Endothelial cell of umbilical vein (primary cell): Measurements from ENCODE around the gene GRIA4. TPM values are rescaled to one million over a fixed set of nuclear protein-coding genes. Genes with fewer than 3 reads are reported as not detected.

Source experiments
- BruUV-seq: library from RNA; stranded (reverse); fragments of 400-500 nt; replicated peaks from 2 replicates; lab custom pipeline; 2021; lab: Mats Ljungman, UMichigan
- CTCF ChIA-PET: fragments of 300-600, 350-600 bp; sonication (Branson Sonifier 250); formaldehyde crosslinking; loops from one replicate; lab custom pipeline; 2021; ENCODE audit warnings: antibody characterized with exemption, inconsistent platforms; lab: Charles Lee
- POLR2A ChIA-PET: fragments of 300-600, 350-600 bp; sonication (Branson Sonifier 250); formaldehyde crosslinking; loops from one replicate; lab custom pipeline; 2021; ENCODE audit warnings: antibody characterized with exemption, inconsistent platforms; lab: Charles Lee
- DNase-seq: peaks from one replicate; pipeline ENCODE4 v3.0.0-alpha.2; 2011; ENCODE audit warnings: low read depth, low spot score
- FAIRE-seq: peaks from 2 replicates; lab custom pipeline; 2011; peaks lifted over from hg19 to GRCh38; lab: Jason Lieb, UNC
- H2AFZ ChIP-seq: 2 replicates; pipeline ENCODE4 v1.6.0; 2012; ENCODE audit warnings: low read depth, low read length, control low read depth, inconsistent platforms
- H3K27ac ChIP-seq: 2 replicates; pipeline ENCODE4 v1.5.1; 2011; ENCODE audit warnings: low read depth, mild to moderate bottlenecking, control low read depth, low read length, moderate library complexity; ENCODE audit not compliant: insufficient read depth
- H3K27me3 ChIP-seq, 2 experiments: 2 replicates each; pipeline versions ENCODE4 v1.6.0 to v1.6.1; 2011; ENCODE audit warnings: low read length in 2 of 2, mixed read lengths in 1 of 2; ENCODE audit not compliant: control insufficient read depth in 2 of 2, insufficient read depth in 2 of 2
- H3K36me3 ChIP-seq, 2 experiments: 2 replicates in 1 of 2; 3 replicates in 1 of 2; pipeline ENCODE4 v1.5.1; 2011; ENCODE audit warnings: low read length in 2 of 2, mild to moderate bottlenecking in 1 of 2, moderate library complexity in 1 of 2; ENCODE audit not compliant: control insufficient read depth in 2 of 2, insufficient read depth in 2 of 2; ENCODE audit errors: extremely low read depth in 1 of 2
- H3K4me1 ChIP-seq: 3 replicates; pipeline ENCODE4 v1.5.1; 2011; ENCODE audit warnings: mild to moderate bottlenecking, low read length; ENCODE audit not compliant: control insufficient read depth, insufficient read depth; ENCODE audit errors: extremely low read depth
- H3K4me2 ChIP-seq: 2 replicates; pipeline ENCODE4 v1.6.1; 2011; ENCODE audit warnings: low read length, control low read depth, mixed read lengths; ENCODE audit not compliant: insufficient read depth
- H3K4me3 ChIP-seq, 3 experiments: fragments of 200-600 bp in 1 of 3; sonication (generic), shearing (Covaris generic) in 1 of 3; replicated peaks in 1 of 3; 2 replicates each; pipeline ENCODE4 v1.5.1; 2011 to 2016; ENCODE audit warnings: control low read depth in 3 of 3, low read length in 3 of 3, mild to moderate bottlenecking in 2 of 3, inconsistent platforms in 1 of 3, low read depth in 1 of 3, moderate library complexity in 1 of 3; ENCODE audit not compliant: insufficient read depth in 1 of 3
- H3K79me2 ChIP-seq: 2 replicates; pipeline ENCODE4 v1.6.0; 2012; ENCODE audit warnings: low read length, inconsistent platforms; ENCODE audit not compliant: control insufficient read depth, insufficient read depth
- H3K9ac ChIP-seq: replicated peaks from 2 replicates; pipeline ENCODE3; 2011; ENCODE audit warnings: low read length, control low read depth; ENCODE audit not compliant: insufficient read depth; ENCODE audit errors: extremely low read depth
- H3K9me1 ChIP-seq: replicated peaks from 3 replicates; pipeline ENCODE4 v1.6.0; 2011; ENCODE audit warnings: mild to moderate bottlenecking, low read length; ENCODE audit not compliant: control insufficient read depth, insufficient read depth; ENCODE audit errors: extremely low read depth
- H3K9me3 ChIP-seq: replicated peaks from 2 replicates; pipeline ENCODE4 v1.5.1; 2012; ENCODE audit warnings: low read length, inconsistent platforms; ENCODE audit not compliant: control insufficient read depth, insufficient read depth
- H4K20me1 ChIP-seq: replicated peaks from 2 replicates; pipeline ENCODE3; 2011; ENCODE audit warnings: mild to moderate bottlenecking, low read length; ENCODE audit not compliant: control insufficient read depth, insufficient read depth; ENCODE audit errors: extremely low read depth
- EZH2 ChIP-seq: IDR thresholded peaks from 2 replicates; pipeline ENCODE4 v1.6.1; 2012; ENCODE audit warnings: borderline replicate concordance, low read depth, mild to moderate bottlenecking, moderate library complexity, low read length, inconsistent platforms; ENCODE audit not compliant: severe bottlenecking
- FOS ChIP-seq: IDR thresholded peaks from 2 replicates; pipeline ENCODE4 v1.6.1; 2011; ENCODE audit warnings: mild to moderate bottlenecking, low read length, moderate library complexity, borderline replicate concordance; ENCODE audit not compliant: insufficient read depth
- GATA2 ChIP-seq: IDR thresholded peaks from 2 replicates; pipeline ENCODE4 v1.7.0; 2011; ENCODE audit warnings: low read depth, mild to moderate bottlenecking, moderate library complexity, mixed read lengths, low read length; ENCODE audit not compliant: insufficient read length, insufficient read depth
- JUN ChIP-seq: IDR thresholded peaks from 2 replicates; pipeline ENCODE4 v1.6.1; 2011; ENCODE audit warnings: borderline replicate concordance, low read depth; ENCODE audit not compliant: insufficient read length, insufficient read depth
- MYC ChIP-seq: IDR thresholded peaks from one replicate; pipeline ENCODE4 v1.6.1; 2011; ENCODE audit warnings: mild to moderate bottlenecking, low read depth, low read length
- POLR2A ChIP-seq: IDR thresholded peaks from 2 replicates; pipeline ENCODE4 v1.6.1; 2012; ENCODE audit warnings: low read depth, mild to moderate bottlenecking, control low read depth, low read length
- POLR2AphosphoS5 ChIP-seq: IDR thresholded peaks from 2 replicates; pipeline ENCODE4 v1.6.1; 2012; ENCODE audit warnings: low read depth, mild to moderate bottlenecking, control low read depth, low read length, moderate library complexity; ENCODE audit not compliant: insufficient read depth
- dilution Hi-C: fragments of 300-500 bp; cut with MboI; formaldehyde crosslinking; loops from one replicate; pipeline ENCODE4 v1.15.0; 2019; ENCODE audit warnings: low sequenced_read_pairs; ENCODE audit not compliant: extremely low pct_ligation_motif_present
- intact Hi-C: fragments of 100-400 bp; cut with micrococcal nuclease; formaldehyde crosslinking; loops from one replicate; pipeline ENCODE4 v1.10.0; 2022
- polyA plus RNA-seq, 4 experiments: library from polyadenylated mRNA; depleted of rRNA in 3 of 4; stranded (reverse) in 3 of 4; unstranded in 1 of 4; fragments of >200 nt; gene quantifications; 2 replicates each; pipeline versions ENCODE4 v1.2.1 to v1.2.3, GENCODE V29; 2011 to 2012; ENCODE audit warnings: missing spikeins in 1 of 4
- total RNA-seq: library from RNA; stranded (reverse); gene quantifications from 2 replicates; pipeline ENCODE4 v1.2.3, GENCODE V29; 2021
- TF ChIP-seq, protein P1 (sequence below): IDR thresholded peaks from 2 replicates; pipeline ENCODE4 v1.6.1; 2011; ENCODE audit not compliant: insufficient read depth, insufficient read length
- TF ChIP-seq, protein P2 (sequence below), 2 donors: IDR thresholded peaks; 1 replicate in 1 of 2; 2 replicates in 1 of 2; pipeline ENCODE4 v1.5.1; 2011; ENCODE audit warnings: low read length in 2 of 2, mild to moderate bottlenecking in 2 of 2, moderate library complexity in 2 of 2, control low read depth in 1 of 2, inconsistent platforms in 1 of 2, low read depth in 1 of 2; ENCODE audit not compliant: insufficient read depth in 1 of 2; ENCODE audit errors: extremely low read depth in 1 of 2

GRIA4 gene
- total and polyA plus RNA-seq, 2 donors (not counting 3 experiments of a cell fraction or from before 2014, with no cell fraction given) = not detected

DNA sequence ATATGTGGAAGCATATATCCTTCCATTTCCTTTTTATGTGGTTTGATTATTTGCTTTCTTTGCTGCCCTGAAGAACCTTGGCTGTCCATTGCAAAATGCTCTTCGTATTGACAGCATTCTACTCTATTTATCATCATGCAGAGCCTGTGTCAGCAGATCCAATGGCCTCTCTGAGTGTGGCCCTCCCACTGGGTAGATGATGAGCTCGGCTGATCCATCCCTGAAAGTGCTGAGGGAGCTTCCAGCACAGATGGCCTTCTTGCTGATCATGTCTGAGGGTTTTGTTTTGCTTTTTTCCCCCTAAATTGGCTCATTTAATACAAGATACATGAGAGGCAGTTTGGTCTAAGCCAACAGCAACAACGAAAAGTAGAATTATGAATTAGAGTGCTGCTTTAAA is 181.0 kb downstream of the GRIA4 start:
- ChIA-PET CTCF (interaction anchor here (1.4 kb wide), 1 partner anchor 13 kb away, joined by 3 read pairs; no protein-coding TSS in a partner anchor), POLR2A (no interaction called here)
- H3K9ac ChIP-seq = no peak overlapping the region
- H4K20me1 ChIP-seq = no peaks in the 10 kb centered on the region
- no peak overlapping the region for H3K27ac ChIP-seq
- no peaks in the 10 kb centered on the region for H3K36me3 ChIP-seq
- no peaks in the 10 kb centered on the region for H3K27me3 ChIP-seq
- no TSS peak for BruUV-seq
- no peaks in the 10 kb centered on the region for H3K9me1 ChIP-seq
- intact Hi-C loops (no loop called here), dilution Hi-C loops (no loop called here)
- FAIRE-seq (no peak), DNase-seq (no peak)
- no peak overlapping the region for H3K4me2 ChIP-seq
- no peaks in the 10 kb centered on the region for H3K79me2 ChIP-seq
- TF ChIP-seq, protein P1, sequence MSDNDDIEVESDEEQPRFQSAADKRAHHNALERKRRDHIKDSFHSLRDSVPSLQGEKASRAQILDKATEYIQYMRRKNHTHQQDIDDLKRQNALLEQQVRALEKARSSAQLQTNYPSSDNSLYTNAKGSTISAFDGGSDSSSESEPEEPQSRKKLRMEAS = no peak
- TF ChIP-seq MYC = no peak
- no peak for TF ChIP-seq JUN
- TF ChIP-seq FOS = no peak
- no peak overlapping the region for H3K4me3 ChIP-seq
- no peaks in the 10 kb centered on the region for H3K4me1 ChIP-seq
- no peaks in the 10 kb centered on the region for H3K9me3 ChIP-seq
- no peak overlapping the region for H2AFZ ChIP-seq

DNA sequence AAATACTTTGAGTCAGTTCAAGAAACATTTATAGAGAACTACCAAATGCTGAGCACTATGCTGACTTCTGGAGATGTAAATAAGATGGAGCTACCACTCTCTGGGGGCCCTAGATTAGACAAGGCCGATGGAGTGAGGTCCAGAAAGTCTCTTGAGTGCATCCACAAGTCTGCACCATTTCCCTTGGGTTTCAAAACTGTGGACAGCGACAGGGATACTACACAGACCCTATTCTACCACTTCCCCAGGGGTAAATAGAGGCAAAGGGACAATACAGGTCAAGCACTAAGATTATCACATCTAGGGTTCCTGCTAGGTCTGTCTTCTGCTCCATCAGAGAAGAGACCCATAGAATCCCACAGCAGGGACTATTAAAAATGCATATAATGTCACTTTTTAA is 183.2 kb downstream of the GRIA4 start:
- no peaks in the 10 kb centered on the region for H3K9me1 ChIP-seq
- no peak overlapping the region for H3K27ac ChIP-seq
- ChIA-PET CTCF (no interaction called here), POLR2A (no interaction called here)
- no peak for DNase-seq
- H3K36me3 ChIP-seq = no peaks in the 10 kb centered on the region
- H2AFZ ChIP-seq = no peak overlapping the region
- no peaks in the 10 kb centered on the region for H3K9me3 ChIP-seq
- no peaks in the 10 kb centered on the region for H3K79me2 ChIP-seq
- no peaks in the 10 kb centered on the region for H4K20me1 ChIP-seq
- BruUV-seq = no TSS peak
- intact Hi-C loops (no loop called here), dilution Hi-C loops (no loop called here)
- no peaks in the 10 kb centered on the region for H3K27me3 ChIP-seq
- H3K9ac ChIP-seq = no peak overlapping the region
- TF ChIP-seq FOS (no peak), POLR2AphosphoS5 (no peak), EZH2 (no peak), JUN (no peak), POLR2A (no peak), GATA2 (no peak), MYC (no peak)
- TF ChIP-seq, protein P2, sequence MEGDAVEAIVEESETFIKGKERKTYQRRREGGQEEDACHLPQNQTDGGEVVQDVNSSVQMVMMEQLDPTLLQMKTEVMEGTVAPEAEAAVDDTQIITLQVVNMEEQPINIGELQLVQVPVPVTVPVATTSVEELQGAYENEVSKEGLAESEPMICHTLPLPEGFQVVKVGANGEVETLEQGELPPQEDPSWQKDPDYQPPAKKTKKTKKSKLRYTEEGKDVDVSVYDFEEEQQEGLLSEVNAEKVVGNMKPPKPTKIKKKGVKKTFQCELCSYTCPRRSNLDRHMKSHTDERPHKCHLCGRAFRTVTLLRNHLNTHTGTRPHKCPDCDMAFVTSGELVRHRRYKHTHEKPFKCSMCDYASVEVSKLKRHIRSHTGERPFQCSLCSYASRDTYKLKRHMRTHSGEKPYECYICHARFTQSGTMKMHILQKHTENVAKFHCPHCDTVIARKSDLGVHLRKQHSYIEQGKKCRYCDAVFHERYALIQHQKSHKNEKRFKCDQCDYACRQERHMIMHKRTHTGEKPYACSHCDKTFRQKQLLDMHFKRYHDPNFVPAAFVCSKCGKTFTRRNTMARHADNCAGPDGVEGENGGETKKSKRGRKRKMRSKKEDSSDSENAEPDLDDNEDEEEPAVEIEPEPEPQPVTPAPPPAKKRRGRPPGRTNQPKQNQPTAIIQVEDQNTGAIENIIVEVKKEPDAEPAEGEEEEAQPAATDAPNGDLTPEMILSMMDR (IDR thresholded peaks at IDR 0.05; ENCODE audit: extremely low read depth in 1 of 2, insufficient read depth in 1 of 2, low read depth in 1 of 2, low read length in 2 of 2) = no peak
- TF ChIP-seq, protein P1 = no peak
- no peak overlapping the region for H3K4me3 ChIP-seq
- FAIRE-seq = no peak
- H3K4me1 ChIP-seq = no peaks in the 10 kb centered on the region
- H3K4me2 ChIP-seq = no peak overlapping the region
